Stimulated activated CD4-positive, alpha-beta T cell treated with anti-CD3 and anti-CD28 coated beads, Interleukin-4, amount 100 ng/mL, for 1 hour (primary cell): ENCODE results near the gene SLC8A2.
"Not testable (repeated sequence)": the region's sequence is repeated elsewhere in the genome, so short reads cannot be mapped to it uniquely, and the experiment has no call there.

ENCODE experiments used
- DNase-seq: peaks from one replicate; pipeline ENCODE4 v3.0.0-alpha.2; 2020

Gene SLC8A2

DNA sequence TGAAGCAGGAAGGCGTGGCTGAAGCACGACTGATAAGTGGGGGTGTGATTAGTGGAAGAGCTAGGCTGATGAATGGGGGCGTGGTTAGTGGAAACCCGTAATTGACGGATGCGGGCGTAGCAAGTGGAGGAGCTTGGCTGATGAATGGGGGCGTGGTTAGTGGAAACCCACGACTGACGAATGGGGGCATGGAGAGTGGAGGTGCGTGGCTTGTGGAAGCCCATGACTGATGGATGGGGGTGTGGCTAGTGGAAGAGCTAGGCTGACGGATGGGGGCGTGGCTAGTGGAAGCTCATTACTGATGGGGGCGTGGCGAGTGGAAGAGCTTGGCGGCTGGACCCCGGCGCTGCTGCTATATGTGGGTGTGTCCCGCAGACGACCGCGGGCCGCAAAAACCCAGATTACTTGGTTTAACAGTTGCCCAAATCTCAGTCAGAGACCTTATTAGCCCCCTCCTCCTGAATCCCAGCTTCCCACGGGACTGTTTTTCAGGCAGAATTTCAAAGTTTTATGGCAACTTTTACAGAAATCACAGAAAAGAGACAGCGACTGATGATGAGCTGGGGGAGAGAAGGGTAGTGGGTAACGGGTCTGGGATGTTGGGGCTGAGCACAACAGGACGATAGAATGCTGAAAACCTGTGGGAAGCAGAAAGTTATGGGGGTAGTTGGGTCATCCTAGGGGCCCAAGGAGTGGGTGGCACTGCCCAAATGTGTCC, 43.4 kb downstream of the SLC8A2 start:
- DNase-seq: peak; percentile 79

- peak; percentile 71 for DNase-seq
Observed at GRCh38 chr19:47427241-47428176, 44.2 kb downstream of the SLC8A2 start.

DNA sequence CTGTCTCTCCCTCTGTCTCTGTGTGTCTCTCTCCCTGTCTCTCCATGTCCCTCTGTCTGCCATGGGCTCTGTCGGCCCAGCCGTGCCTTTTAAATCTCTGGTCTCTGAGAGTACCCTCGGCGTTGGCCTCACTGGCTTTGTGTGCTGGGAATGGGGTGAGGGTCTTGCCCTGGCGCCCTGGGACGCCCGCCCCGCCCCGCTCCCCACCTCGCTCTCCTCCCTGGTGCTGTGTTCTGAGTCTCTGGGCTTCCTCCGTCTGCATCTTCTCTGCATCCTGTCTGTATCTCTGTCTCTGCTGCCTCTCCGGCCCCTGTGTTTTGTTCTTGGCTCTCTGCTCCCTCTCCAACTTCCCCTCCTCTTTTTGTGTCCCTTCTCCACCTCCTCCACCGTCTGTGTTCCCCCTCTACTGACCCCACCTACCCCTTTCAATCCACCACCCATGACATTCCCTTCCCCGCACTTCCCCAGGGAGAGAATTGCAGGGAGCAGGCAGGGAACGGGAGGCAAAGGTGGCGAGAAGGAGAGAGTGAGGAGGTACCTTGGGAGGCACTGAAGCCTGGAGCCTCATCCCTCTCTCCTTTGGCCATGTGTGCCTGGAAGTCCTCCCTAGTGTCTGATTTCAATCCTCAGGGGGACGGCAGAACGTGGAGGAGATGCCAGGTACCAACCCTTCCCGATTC, 48.4 kb downstream of the SLC8A2 start:
- no peak for DNase-seq

DNA sequence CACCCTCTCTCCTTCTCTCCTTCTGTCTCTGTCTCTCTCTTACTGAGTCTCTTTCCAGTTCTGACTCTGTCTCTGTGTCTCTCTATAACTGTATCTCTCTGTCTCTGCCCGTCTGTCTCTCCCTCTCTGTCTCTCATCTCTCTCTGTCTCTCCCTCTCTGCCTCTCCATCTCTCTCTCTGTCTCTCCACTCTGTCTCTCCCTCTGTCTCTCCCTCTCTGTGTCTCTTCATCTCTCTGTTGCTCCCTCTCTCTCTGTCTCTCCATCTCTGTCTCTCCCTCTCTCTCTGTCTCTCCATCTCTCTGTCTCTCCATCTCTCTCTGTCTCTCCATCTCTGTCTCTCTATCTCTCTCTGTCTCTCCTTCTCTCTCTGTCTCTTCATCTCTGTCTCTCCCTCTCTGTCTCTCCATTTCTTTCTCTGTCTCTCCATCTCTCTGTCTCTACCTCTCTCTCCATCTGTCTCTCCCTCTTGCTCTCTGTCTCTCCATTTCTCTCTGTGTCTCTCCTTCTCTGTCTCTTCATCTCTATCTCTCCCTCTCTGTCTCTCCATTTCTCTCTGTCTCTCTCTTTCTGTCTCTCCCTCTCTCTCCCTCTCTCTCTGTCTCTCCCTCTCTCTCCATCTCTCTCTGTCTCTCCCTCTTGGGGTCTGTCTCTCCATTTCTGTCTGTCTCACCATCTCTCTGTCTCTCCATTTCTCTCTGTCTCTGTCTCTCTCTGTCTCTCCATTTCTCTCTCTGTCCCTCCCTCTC, 49.1 kb downstream of the SLC8A2 start:
- no peak for DNase-seq

DNA sequence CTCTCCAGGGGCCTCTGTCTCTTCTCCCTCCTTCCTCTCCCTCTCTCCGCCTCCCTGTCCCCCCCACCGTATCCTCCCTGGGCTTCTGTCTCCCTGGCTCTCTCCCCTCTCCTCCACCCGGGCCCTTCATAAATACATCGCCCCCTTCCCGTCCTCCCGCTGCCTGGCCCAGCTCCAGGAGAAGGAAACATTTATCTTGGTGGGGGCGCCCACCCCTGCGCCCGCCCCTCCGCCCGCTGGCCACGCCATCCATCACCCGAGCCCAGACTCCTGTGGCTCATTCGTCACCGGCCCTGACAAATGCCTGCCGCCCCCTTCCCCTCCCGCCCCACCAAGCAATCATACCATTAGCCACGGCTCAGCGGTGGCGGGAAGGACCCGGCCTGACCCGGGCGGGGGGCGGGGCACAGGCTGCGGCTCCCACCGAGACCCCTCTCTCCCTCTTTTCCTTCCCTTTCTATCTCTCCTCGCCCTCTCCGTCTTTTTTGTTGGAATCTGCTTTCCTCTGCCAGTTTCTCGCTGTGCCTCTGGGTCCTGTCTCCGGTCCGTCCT, 49.8 kb downstream of the SLC8A2 start:
- no peak for DNase-seq

DNA sequence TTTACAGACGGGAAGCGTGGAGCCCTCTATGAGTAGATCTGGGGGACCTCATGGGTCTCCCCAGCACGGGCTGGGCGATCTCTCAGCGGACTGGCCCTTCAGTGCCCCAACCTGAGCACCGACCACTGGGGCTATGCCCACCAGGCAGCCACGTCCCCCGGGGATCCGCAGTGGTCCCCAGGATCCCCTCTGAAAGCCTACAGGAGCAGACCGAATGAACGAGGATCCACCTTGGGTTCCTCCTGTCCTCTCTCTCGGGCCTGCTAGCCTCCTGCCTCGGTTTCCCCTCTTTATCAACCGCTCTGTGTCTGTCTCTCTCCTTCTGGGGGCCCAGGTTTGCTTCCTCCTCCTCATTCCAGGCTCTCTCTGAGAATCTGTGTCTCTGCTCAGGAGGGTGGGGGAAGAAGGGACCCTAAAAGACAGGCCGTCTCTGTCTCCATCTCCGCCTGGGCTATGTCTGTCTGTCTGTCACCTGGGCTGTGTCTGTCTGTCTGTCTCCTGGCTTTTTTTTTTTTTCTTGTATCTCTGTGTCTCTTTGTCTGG, 50.4 kb downstream of the SLC8A2 start:
- DNase-seq: no peak

DNA sequence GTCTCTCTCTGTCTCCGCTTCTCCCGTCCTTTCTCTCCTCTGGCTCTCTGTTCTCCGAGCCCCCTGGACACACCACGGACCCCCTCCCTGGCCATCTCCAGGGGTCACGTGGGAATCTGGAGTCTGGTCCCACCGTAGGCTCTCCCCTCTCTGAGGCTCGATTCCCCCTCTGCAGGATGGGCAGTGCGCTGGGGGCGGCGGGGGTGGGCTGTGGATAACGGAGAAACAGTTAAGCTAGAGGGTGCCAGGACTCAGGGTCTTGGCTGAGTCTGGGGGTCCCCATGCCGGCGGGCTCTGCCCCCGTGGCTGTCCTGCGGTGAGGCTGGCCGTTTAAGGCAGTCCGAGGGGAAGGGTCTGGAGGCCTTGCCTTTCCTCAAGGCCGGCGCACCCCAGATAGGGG, 51.9 kb downstream of the SLC8A2 start:
- DNase-seq: no peak

- DNase-seq: no peak
Observed at GRCh38 chr19:47419030-47419783, 52.5 kb downstream of the SLC8A2 start, which contains the start of gene MEIS3. Gene MEIS3 (minus strand): TSS chr19:47419527. CDS start chr19:47419081, 446 bp downstream.

DNA sequence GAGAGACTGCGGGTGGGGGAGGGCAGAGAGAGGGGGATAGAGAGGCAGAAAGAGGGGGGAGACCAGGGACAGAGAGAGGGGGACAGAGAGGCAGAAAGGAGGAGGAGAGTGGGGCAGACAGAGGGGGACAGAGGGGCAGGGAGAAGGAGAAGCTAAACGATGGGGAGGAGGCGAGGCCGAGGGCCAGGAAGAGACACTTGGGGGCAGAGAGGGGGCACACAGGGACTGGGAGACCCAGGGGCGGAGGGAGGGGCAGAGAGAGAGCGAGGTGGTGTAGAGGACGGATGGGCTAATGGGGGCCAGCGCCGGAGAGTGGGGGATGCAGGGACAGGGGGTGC, 53.0 kb downstream of the SLC8A2 start:
- DNase-seq: no peak

- DNase-seq: no peak
Observed at GRCh38 chr19:47417746-47418691, 53.7 kb downstream of the SLC8A2 start.

DNA sequence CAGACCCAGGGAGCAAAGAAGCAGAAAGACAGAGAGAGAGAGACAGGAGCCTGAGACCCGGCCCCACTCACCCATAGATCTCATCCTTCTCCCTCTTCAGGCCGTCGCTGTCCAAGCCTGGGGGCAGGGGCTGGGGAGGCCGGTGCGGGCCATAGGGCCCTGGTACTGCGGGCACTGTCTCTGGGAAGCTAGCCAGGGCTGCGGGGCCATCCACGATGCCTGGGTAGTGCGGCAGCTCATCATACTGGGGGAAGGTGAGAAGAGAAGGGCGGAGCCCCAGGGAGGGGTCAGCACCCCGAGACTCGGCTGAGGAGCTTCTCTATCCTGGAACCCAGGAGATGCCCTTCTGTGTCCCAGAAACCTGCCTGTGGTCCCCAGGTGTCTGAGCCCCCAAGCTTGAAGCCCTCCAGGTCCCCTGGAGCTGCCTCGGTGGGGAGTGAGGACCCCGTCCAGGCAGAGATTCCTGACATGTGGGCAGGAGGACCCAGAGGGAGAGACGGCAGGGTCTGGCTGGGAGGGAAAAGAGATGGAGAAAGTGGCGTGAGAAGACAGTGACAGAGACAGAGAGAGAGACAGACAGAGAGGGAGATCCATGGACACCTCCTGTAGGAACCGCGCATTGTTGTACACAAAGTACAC, 54.5 kb downstream of the SLC8A2 start:
- no peak for DNase-seq

DNA sequence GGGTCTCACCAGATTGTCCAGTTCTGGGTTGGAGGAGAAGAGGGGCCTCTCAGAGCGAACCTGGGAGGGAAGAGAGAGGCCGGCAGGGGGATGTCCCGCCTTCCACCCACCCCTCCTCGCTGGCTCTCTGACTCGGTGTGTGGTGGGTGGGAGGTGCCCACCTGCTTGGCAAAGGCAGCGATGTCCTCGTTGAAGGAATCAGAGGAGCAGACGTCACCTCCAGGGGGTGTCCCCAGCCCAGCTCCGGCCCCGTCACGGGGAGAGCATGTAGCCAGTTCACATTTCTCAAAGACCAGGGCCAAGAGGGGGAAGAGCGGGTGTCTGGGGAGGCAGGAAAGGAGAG, 55.1 kb downstream of the SLC8A2 start:
- DNase-seq: no peak

DNA sequence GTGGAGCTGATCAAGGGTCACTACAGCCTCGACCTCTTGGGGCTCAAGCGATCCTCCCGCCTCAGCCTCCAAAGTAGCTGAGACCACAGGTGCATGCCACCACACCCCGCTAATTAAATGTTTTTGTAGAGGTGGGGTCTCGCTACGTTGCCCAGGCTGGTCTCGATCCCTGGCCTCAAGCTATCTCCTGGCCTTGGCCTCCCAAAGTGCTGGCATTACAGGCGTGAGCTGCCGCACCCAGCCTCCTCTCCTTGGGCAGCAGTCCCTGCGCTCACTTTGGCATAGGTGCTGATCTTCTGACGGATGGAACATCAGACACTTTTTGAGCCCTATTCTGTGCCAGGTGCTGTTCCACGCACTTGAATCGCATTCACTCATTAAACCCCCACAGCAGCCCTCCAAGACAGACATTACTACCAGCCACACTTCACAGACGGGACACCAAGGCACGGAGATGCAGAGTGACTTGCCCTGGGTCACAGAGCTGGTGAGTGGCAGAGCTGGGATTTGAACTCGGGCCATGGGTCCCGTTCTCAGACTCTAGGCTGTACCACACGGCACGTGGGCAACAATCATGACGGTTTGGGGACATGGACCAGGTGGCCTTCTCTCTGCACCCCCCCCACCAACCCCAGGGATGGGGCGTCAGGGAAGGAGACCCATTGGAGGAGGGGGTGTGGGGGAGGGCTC, 55.6 kb downstream of the SLC8A2 start:
- no peak for DNase-seq

GRCh38 chr19:47414469-47414868, 57.2 kb downstream of the SLC8A2 start:
- no peak for DNase-seq

DNA sequence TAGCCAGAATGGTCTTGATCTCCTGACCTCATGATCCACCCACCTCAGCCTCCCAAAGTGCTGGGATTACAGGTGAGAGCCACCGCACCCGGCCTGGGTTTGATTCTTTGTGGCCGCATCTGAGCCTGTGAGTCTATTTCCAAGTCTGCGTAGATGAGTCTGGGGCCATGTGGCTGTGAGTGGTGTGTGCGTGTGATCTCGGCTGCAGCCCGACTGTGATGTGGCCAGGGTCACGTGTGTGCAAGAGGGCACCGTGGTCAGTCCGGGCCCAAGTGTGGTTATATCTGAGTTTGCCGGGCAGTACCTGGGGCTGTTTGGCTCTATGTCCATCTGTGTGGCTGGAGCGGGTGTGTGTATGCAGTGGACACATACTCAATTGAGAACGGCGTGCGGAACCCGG, 57.8 kb downstream of the SLC8A2 start:
- no peak for DNase-seq

GRCh38 chr19:47411696-47412095, 60.0 kb downstream of the SLC8A2 start:
- not testable (repeated sequence) for DNase-seq

- DNase-seq: no peak
Observed at GRCh38 chr19:47411101-47411500, 60.6 kb downstream of the SLC8A2 start.

DNA sequence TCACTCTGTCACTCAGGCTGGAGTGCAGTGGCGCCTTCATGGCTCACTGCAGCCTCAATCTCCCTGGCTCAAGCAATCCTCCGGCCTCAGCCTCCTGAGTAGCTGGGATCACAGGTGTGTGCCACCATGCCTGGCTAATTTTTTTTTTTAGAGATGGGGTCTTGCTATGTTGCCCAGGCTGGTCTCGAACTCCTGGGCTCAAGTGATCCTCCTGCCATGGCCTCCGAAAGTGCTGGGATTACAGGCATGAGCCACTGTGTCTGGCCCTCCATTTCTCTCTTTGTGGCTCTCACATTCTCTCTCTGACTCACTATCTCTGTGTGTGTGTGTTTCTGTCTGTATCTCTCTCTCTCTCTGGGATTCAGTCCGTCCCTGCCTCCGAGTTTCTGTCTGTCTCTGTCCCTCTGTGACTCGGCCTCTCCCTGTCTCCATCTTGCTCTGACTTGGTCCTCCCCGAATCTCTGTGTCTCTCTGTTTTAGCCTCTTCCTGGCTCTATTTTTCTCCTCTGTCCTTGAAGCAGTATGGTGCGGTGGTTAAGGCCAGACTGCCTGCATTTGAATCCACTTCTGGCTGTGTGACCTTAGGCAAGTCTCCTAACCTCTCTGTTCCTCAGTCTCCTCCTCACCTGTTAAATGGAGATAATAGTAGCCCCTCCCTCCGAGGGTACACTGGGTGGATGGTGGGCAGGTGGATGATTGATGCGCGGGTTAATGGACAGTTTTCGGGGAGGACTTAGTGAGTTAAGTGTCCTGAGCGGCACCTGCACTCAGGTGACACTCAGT, 63.3 kb downstream of the SLC8A2 start:
- DNase-seq: no peak
